Measurements from ENCODE around the gene NFIA.

NFIA gene

DNA sequence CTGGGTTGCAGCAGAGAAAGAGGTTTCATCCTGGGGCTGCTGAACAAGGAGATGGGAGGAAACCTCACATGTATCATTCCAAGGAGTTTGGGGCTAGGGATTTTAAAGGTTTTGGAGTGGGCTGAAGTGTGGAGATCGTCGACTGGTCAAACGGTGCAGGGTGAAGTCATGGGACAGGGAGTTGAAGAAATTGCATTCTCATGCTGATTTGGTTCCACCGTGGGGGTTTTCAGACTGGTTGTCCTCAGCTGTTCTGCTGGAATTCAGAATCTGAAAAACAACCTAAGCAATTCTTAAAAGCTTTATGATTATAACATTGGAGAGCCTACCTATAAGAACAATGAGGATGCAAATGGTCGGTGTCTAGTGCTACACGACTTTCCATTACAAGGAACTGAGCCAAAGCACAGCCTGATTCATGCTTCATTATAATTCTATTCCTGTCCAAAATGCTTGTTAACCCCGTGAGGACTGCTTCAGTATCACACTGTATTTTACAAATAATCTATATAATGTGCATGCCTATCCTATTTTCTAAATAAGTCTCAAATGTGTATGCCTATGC is 399.9 kb downstream of the NFIA start:
- no peak for DNase-seq (ENCODE audit: insufficient read length)
- no peak for FAIRE-seq
- TF ChIP-seq POLR2A (IDR thresholded peaks at IDR 0.05; ENCODE audit: low read depth, low read length), result no peak
- TF ChIP-seq POLR2AphosphoS5 (IDR thresholded peaks at IDR 0.05; ENCODE audit: low read depth, low read length), result no peak
- TF ChIP-seq TAF1 (IDR thresholded peaks at IDR 0.05; ENCODE audit: borderline replicate concordance, low read depth, low read length), result no peak

DNA sequence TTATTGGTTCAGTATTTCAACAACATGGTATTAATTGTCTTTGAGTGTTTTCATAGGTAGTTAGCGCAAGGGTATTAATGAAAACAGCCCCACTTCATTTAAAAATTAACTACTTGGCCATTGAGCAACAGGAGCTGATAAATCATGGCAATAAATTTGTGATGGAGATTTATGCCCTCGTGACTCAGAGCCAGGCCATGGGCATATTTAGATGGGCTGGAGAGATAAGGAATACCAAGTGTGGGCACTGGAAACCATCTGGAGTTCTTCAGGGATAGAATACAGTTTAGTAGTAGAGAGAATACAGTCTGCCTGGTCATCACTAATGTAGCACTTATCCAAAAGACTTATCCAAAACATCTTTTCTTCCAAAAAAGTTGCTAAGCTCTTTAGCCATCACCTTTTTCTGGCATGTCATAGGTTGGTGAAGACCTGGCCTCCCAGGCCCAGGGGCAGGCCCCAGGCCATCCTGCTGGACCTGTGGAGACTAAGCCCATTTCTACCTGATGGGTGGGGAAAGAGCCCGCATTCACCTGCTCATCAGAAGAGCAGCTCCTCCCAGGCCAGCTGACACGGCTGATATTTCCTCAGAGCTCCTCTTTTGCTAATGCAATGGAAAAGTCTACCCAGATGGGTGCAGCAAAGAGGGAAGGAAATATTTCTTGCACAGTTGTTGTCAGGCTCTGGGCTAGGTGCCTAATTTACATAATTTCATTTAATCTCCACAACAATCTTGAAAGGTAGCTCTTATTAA is 404.6 kb downstream of the NFIA start:
- DNase-seq (ENCODE audit: insufficient read length), result no peak
- no peak for FAIRE-seq
- TF ChIP-seq POLR2A (IDR thresholded peaks at IDR 0.05; ENCODE audit: low read depth, low read length), result no peak
- TF ChIP-seq TAF1 (IDR thresholded peaks at IDR 0.05; ENCODE audit: borderline replicate concordance, low read depth, low read length), result no peak
- TF ChIP-seq POLR2AphosphoS5 (IDR thresholded peaks at IDR 0.05; ENCODE audit: low read depth, low read length), result no peak

DNA sequence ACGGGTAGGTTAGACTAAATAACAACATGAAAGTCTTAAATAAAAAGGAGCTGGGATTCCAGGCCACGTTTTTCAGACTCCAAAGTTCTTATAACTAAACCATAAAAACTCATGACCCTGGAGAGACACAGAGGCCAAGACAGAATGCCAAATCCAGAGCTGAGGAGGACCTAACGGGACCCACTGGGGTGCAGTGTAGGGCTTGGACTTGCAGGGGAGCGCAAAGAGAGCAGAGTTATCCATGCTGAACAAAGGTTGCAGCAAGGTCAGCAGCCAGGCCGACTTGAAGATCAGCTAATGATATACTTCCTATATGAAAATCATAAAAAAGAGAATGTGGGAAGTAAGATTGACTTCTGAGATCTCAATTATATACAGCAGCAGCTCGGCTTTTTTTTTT is 405.4 kb downstream of the NFIA start:
- no peak for FAIRE-seq
- TF ChIP-seq POLR2A (IDR thresholded peaks at IDR 0.05; ENCODE audit: low read depth, low read length) (no peak), TAF1 (IDR thresholded peaks at IDR 0.05; ENCODE audit: borderline replicate concordance, low read depth, low read length) (no peak), POLR2AphosphoS5 (IDR thresholded peaks at IDR 0.05; ENCODE audit: low read depth, low read length) (no peak)
- no peak for DNase-seq (ENCODE audit: insufficient read length)

DNA sequence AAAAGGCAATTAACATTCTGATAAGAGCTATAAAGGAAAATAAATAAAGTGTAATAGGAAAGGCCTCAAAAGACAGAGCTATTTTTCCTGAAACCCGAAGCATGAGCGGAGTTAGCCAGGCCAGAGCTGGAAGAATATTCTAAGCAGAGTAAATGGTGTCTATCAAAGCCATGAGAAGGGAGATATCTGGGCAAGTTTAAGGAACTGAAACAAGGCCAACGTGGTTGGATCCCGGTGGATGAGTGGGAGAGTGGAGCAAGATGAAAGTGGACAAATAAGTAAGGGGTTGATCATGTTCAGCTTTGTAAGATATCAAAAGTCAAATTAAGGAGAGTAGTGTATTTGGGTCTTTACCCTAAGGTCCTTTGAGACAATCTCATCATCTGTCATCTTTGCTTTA is 408.6 kb downstream of the NFIA start:
- no peak for DNase-seq (ENCODE audit: insufficient read length)
- TF ChIP-seq TAF1 (IDR thresholded peaks at IDR 0.05; ENCODE audit: borderline replicate concordance, low read depth, low read length), result no peak
- TF ChIP-seq POLR2A (IDR thresholded peaks at IDR 0.05; ENCODE audit: low read depth, low read length), result no peak
- no peak for TF ChIP-seq POLR2AphosphoS5 (IDR thresholded peaks at IDR 0.05; ENCODE audit: low read depth, low read length)
- no peak for FAIRE-seq

DNA sequence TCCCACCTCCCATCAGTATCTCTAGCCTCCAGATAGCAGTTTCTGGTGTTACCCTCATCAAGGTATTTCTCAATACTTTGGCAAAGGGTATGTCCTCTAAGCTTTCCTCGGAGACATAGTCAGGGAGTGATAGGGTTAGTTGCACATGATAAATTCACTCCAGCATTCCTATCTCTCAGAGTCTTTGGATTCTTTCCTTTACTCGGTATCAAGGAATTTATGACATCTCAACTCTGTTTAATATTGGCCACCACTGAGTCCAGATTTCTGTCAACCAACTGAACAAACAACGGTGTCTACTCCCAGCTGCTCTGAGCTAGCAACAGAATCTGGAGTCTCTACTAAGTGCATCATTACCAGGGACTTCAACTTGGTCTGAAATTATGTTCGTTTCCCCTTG is 409.1 kb downstream of the NFIA start:
- FAIRE-seq, result no peak
- DNase-seq (ENCODE audit: insufficient read length), result no peak
- no peak for TF ChIP-seq TAF1 (IDR thresholded peaks at IDR 0.05; ENCODE audit: borderline replicate concordance, low read depth, low read length)
- no peak for TF ChIP-seq POLR2AphosphoS5 (IDR thresholded peaks at IDR 0.05; ENCODE audit: low read depth, low read length)
- TF ChIP-seq POLR2A (IDR thresholded peaks at IDR 0.05; ENCODE audit: low read depth, low read length), result no peak

DNA sequence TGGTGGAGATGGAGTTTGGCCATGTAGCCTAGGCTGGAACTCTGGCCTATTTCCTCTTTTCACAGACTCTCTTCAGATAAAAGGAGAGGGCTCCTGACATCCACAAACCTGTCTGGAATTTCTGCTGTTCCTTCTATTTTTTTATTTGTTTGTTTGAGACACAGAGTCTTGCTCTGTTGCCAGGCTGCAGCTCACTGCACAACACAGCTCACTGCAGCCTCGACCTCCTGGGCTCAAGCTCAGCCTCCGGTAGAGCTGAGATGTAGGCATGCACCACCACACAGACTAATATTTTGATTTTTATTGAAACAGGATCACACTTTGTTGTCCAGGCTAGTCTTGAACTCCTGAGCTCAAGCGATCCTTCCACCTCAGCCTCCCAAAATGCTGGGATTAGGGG is 411.6 kb downstream of the NFIA start:
- DNase-seq (ENCODE audit: insufficient read length) (no peak), FAIRE-seq (no peak)

DNA sequence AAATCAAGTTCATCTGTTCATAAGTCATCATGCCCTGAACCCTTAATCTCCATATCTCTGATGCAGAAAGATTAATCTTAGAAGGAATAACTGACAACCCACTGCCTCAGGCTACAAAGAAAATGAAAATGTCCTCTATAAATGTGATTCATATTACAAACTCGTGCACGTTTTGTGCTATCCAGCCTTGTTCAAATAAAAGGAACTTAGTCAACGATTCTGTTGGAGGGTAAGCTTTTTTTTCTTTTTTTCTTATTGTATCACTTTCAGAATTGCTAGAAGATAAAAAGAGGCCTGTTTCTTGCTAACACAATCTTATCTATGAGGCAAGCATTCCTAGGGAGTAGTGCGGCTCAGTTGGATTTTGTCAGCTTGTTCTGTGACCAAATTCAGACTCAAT is 414.1 kb downstream of the NFIA start:
- DNase-seq (ENCODE audit: insufficient read length), result no peak
- TF ChIP-seq TAF1 (IDR thresholded peaks at IDR 0.05; ENCODE audit: borderline replicate concordance, low read depth, low read length) (no peak), POLR2A (IDR thresholded peaks at IDR 0.05; ENCODE audit: low read depth, low read length) (no peak), POLR2AphosphoS5 (IDR thresholded peaks at IDR 0.05; ENCODE audit: low read depth, low read length) (no peak)

More for the DNA sequence above, 411.6 kb downstream of the NFIA start:
- no peak for TF ChIP-seq TAF1 (IDR thresholded peaks at IDR 0.05; ENCODE audit: borderline replicate concordance, low read depth, low read length)

DNA sequence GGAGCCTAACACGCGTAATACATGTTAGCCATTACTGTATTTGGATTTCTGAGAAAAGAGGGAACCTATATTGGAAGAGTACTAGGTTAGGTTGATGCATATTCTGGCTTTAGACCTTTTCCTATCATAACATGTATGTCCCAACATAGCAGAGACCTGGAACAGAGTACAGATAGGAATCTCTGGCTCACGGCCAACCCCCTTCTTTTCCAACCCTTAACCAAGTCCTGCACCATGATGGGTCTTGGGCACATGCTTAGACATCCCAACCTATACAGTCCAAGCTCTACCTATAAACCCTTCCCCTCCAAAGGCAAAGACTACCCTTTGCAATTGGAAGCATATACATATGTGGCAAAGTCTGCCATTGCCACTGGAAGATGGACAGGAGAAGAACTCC is 414.7 kb downstream of the NFIA start:
- TF ChIP-seq POLR2A (IDR thresholded peaks at IDR 0.05; ENCODE audit: low read depth, low read length), result no peak
- no peak for TF ChIP-seq POLR2AphosphoS5 (IDR thresholded peaks at IDR 0.05; ENCODE audit: low read depth, low read length)
- TF ChIP-seq TAF1 (IDR thresholded peaks at IDR 0.05; ENCODE audit: borderline replicate concordance, low read depth, low read length), result no peak
- FAIRE-seq, result no peak
- DNase-seq (ENCODE audit: insufficient read length), result no peak

More for the DNA sequence above, 414.1 kb downstream of the NFIA start:
- FAIRE-seq, result no peak

DNA sequence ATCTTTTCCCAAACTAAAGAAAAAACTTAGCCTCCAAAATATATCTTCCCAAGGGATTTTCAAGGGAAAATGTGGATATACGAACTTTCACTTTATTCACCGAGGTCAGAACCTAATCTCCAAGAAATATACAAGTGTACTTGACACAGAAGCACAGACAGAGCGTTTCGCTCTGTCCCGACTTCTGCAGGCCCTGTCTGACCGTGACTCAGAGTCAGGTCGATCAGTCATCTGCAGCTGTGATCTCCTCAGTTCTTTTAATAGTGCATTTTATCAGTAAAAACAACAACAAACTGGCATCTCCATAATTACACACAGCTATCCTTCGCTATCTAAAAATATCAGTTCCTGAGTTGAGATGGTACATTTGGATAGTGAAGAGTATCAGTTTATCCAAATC is 416.0 kb downstream of the NFIA start:
- FAIRE-seq, result no peak
- TF ChIP-seq POLR2AphosphoS5 (IDR thresholded peaks at IDR 0.05; ENCODE audit: low read depth, low read length) (no peak), POLR2A (IDR thresholded peaks at IDR 0.05; ENCODE audit: low read depth, low read length) (no peak), TAF1 (IDR thresholded peaks at IDR 0.05; ENCODE audit: borderline replicate concordance, low read depth, low read length) (no peak)
- DNase-seq (ENCODE audit: insufficient read length), result no peak

DNA sequence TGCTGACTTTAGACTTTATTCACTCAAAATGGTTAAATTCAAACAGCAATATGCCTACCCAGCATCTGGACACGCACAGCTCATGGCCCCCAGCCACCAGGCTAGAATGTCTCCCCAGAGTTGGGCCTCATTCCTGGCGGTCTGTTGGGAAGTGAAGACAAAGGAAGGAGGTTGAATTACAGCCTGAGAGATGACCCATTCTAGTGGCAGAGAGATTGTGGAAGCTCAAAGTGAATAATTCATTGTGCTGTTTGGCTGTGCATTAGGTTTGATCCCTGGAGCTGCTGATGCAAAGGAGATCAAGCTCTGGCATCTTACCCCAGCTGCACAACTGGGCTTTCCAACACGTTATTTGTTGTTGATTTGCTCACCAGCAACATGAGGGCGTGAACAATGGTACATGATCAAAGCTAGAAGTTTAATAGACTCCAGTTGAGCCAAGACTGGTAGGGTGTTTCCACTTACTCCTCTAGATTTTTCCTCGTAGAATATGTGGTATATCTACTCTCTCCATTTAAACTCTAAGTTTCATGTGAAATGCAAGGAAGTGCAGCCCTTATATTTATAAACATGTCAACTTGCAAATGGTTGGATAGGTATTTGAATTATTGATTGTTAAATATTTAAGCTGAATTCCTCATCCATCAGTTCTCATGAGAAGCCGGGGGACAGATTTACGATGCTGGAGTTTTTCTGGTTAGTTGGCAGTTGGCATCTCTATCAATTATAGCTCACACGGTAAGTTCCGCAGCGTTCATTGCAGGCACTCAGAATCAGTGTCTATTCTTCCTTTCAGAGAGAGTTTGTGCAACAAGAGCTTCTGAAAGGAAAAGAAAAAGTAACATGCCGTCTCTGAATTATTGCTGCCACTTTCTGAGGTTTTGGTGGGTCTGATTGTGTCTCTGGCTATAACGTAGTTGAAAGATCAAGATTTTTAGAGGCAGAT is 419.9 kb downstream of the NFIA start:
- FAIRE-seq (no peak), DNase-seq (ENCODE audit: insufficient read length) (no peak)
- TF ChIP-seq POLR2AphosphoS5 (IDR thresholded peaks at IDR 0.05; ENCODE audit: low read depth, low read length) (no peak), TAF1 (IDR thresholded peaks at IDR 0.05; ENCODE audit: borderline replicate concordance, low read depth, low read length) (no peak), POLR2A (IDR thresholded peaks at IDR 0.05; ENCODE audit: low read depth, low read length) (no peak)

DNA sequence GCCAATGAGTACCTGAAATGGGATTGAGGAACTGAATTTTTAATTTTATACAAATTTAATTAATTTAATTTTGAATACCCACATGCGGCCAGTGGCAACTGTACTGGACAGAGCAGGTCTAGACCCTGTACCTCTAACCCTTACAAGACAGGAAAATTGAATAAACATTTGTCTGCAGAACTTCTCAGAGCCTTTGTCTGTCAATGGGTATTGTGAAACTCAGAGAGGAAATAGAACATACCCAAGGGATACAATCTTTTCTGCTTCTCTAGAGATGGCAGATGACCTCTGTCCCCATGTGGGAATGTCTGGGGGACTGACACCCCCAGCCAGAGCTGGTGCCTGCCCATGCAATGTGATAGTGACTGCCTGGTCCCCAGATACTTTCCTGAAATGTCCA is 421.9 kb downstream of the NFIA start:
- TF ChIP-seq TAF1 (IDR thresholded peaks at IDR 0.05; ENCODE audit: borderline replicate concordance, low read depth, low read length) (no peak), POLR2AphosphoS5 (IDR thresholded peaks at IDR 0.05; ENCODE audit: low read depth, low read length) (no peak), POLR2A (IDR thresholded peaks at IDR 0.05; ENCODE audit: low read depth, low read length) (no peak)
- FAIRE-seq (no peak), DNase-seq (ENCODE audit: insufficient read length) (no peak)

All from GM12892 (cell line).